Hippocampal formation (tissue), 2 donors: ENCODE results near the gene MT1M.
A peak's percentile ranks its signal among the peaks of the same experiment; 100 is the strongest.
"Not testable (repeated sequence)": the region's sequence is repeated elsewhere in the genome, so short reads cannot be mapped to it uniquely, and the experiment has no call there.

Experiments used
- DNase-seq, 2 donors: peaks; one replicate each; lab custom pipeline; 2025; lab: John Stamatoyannopoulos, UW

The MT1M gene

DNA sequence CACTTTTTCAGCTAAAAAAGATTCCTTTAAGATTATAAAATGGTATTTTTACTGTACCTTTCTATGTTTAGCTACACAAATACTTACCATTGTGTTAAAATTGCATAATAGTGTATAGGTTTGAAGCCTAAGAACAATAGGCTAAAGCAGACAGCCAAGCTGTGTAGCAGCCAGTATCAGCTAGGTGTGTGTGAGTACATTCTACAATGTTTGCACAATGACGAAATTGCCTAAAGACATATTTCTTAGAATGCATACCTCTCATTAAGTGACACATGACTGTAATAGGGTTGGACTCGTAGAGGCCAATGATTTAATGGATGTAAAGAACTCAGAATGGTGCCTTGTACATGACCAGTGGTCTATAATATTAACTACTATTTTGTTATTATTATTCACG, 17.4 kb downstream of the MT1M start:
- DNase-seq: no peak

DNA sequence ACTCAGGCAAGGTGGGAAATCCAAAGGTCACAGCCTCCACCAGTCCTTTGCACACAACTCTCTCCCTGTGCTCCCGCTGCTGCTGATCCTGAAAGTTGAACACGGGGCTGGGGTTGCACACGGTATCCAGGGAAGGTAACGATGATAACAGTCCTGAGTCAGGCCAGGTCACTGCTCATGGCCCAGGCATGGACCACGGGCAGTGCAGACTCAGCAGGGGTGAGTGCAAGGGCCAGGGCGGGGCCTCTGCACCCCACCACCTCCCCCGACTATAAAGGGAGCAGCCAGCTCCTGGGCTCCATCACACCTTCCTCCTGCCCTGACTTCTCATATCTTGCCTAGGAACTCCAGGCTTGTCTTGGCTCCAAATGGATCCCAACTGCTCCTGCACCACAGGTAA, 19.1 kb downstream of the MT1M start, which contains the start of gene MT1B:
Gene MT1B (plus strand): TSS at position 301 of the 400 bp plus-strand sequence. CDS start 68 bp downstream, at position 369.
- no peak for DNase-seq

DNA sequence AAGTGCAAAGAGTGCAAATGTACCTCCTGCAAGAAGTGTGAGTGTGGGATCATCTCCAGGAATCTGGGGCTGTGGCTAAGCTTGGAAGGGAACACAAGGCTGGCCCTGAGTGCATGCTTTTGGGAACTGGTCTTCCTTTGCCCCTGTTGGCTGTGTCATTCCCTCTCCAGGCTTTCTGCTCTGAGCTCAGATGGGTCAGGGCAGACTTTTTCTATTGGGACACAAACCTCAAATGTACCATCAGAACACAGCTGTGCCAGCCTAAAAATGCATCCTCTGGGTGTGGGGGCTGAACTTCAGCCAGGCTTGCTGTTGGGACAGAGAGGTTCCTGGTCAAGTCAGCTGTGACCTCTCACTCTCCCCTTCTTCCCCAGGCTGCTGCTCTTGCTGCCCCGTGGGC, 20.1 kb downstream of the MT1M start:
- DNase-seq: no peak

DNA sequence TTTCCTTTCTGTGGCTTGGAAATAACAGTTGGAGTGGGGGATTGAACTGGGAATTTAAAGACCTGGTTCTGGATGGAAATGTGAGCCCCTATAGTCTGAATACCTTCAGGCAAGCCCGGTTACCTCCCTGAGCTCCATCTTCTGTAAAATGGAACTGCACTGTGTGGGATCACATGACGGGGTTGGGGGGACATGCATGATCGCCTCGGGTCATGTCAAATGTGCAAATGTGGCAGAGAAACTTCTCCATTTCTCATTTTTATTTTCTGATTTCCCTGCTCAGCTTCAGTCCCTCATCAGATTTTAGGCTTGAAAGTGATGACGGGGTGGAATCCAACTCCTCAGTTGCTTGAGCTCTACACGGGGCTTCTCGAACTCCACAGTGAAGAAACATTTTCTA, 20.8 kb downstream of the MT1M start:
- DNase-seq: no peak

DNA sequence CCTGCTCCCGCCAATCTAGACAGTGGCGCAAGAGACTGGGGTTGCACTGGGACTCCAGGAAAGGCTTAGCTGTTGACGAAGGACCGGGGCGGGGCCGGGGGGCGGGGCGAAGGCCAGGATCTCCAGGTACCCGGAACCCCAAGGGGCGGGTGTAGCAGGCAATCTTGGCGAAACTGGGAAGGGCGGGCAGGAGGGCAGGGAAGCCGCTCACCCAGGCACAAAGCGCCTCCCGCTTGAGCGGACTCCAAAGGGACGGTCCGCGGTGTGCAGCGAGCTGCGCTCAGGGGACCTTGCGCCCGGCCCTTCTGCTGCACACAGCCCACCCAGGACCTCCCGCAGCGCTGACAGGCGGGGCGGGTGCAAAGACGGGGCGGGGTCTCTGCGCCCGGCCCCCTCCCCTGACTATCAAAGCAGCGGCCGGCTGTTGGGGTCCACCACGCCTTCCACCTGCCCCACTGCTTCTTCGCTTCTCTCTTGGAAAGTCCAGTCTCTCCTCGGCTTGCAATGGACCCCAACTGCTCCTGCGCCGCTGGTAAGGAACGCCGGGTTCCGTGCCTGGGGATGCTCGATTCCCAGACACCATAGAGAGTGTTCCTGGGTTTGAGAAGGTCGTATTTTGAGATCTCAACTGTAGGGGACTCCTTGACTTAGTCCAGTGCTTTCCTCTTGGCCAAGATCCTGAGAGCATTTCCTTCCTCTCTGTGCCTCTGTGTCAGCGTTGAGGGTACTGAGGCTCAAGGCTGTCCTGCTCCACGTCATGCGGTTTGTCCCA, 25.3 kb downstream of the MT1M start, which contains the start of gene MT1F:
Gene MT1F (plus strand): TSS at position 405 of the 772 bp plus-strand sequence. CDS start 100 bp downstream, at position 505.
- peak in 1 of 2 donors; percentile 51 for DNase-seq

DNA sequence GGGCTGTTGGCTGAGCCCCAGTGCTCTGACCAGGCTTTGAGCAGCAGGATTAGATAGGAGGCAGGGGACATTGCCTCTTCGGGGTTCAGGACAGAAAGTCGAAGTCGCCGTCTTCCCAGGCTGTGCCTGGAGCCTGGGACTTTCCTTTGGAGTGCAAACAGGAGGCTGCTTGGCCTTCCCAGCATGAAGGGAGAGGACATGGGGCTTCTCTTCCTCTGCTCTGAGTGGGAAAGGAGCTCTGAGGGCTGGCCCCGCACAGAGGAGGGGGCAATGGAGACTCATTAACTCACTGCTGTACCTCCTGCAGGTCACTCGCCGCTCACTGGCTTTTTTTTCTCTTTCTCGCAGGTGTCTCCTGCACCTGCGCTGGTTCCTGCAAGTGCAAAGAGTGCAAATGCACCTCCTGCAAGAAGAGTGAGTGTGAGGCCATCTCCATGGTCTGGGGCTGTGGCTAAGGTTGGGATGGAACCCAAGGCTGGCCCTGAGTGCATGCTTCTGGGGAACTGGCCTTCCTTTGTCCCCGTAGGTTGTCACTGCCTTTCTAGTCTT, 25.9 kb downstream of the MT1M start:
- DNase-seq: no peak

DNA sequence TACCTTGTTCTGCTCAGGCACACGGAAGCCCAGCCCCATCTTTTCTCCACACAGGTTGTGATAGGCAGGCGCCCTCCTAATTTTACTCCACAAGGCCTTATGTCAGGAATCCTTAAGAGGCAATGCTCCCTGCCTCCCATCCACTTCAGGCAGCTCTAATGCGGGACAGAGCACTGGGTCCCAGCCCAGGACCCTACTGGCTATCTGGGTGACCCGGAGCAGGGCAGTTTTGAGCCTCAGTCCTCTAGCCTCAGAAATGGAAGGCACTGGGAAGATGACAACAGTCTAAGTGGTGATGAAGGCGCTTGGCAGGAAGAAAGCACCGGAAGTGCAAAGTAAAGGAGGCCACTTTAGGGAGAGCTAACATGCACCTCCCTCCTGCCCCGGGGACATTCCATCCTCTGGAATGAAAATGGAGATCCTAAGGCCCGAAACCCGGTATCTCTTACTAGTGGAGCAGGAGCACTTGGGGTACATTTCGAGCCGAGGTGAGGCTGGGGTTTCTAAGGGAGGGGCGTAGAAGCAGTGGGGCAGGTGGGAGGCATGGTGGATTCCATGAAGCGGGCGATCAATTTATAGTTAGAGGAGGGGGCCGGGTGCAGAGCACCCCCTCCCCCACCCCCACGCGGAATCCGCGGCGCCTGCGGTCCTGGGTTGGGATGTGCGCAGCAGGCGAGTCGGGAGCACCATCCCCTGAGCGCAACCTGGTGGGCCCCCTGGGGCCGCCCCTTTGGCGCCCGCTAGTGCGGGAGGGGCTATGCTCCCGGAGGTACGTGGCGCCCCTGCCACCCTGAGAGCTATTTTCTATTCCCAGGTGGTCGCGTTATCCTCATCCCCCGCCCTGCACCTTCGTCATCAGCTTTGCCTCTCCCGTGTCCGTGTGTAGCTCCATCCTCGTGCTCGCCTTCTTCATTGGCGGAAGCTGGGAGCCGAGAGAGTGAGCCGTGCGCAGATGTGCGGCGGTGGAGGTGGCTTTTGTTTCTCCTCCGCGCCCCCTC, 30.2 kb downstream of the MT1M start:
- DNase-seq: no peak

DNA sequence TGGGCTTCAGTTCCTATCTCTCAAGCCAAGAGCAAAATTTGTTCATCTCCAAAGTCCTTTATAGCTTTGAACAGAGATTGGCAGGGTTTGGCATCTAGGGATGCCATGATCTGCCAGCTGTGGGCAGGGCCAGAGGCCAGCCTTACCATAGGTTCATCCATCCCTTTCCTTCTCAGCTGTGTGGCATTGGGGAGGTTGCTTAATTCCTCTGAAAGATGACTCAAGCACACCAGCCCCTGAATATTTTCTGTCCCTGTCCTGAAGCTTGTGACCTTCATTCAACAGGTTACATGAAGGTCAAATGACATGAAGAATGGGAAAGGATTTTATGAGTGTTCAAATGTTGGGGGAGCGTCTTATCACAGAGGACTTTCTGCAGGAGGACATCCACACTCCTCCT, 32.0 kb downstream of the MT1M start:
- no peak for DNase-seq

DNA sequence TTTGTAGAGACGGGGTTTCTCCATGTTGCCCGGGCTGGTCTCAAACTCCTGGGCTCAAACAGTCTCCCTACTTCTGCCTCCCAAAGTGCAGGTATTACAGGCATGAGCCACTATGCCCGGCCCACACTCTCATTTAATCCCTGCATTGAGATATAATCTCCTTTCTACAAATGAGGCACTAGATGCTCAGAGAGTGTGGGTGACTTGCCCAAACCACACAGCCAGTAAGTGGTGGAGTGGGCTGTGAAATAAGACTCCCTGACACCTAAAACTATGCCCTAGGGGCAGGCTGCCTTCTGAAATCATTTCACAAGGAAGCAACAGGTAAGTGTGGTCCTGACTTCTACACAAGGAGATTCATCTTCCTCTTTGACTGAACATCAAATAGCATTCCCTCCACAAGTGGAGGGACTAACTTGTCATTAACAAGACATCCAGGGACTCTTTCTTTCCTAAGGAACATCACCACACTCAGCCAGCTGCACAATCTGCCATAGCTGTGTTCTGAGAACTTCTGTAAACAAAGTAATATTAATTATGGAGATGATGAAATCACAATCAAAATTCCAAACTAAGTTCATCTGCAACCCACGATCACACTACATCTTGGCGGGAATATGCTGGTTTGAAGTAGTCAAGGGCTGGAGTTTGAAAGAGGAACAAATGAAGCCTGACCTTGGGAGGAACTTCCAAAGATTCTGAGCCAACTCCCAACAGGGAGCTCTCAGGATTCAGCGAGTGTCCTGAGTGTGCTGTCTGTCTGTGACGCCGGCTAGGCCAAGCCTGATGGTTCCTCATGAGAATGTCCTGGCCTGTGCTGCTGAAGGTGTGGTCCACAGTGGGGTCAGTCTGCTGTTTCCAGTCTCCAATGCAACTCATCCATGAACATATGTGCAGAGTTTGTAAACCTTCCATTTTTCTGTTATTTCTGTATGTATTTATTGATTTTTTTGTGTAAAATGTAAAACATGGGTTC, 33.1 kb downstream of the MT1M start:
- DNase-seq: not testable (repeated sequence)

DNA sequence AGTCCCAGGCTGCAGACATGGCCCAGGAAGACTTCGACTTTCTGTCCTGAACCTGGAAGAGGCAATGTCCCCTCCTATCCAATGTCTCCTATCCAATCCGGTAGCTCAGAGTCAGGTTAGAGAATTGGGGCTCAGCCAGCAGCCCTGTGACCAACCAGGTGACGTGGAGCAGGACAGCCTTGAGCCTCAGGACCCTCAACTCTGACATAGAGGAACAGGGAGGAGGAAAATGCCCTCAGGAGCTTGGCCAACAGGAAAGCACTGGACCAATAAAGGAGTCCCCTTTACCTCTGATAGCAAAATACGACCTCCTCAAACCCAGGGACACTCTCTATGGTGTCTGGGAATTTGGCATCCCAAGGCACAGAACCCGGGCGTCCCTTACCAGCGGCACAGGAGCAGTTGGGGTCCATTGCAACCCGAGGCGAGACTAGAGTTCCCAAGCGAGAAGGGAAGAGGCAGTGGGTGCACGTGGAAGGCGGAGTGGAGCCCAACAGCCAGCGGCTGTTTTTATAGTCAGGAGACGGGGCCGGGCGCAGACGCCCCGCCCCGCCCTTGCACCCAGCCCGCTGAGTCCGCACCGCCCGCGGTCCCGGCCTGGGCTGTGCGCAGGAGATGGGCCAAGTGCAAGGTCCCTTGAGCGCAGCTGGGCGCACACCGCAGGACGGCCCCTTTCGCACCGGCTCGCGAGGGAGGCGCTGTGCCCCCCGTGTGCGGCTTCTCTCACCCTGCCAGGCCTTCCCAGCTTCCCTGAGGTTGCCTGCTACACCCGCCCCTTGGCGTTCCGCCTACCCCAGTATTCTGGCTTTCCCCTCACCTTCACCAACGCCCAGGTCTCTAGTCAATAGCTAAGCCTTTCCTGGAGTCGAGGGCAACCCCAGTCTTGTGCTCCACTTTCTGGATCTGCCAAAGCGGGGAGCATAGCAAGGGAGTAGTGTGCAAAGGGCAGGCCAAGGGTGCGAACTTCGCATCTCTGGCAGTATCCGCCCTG, 35.4 kb downstream of the MT1M start, which contains the start of gene MT1G:
Gene MT1G (minus strand): TSS at position 485 of the 991 bp plus-strand sequence. CDS start 72 bp downstream, at position 413.
- peak in 1 of 2 donors; percentile 18 for DNase-seq

DNA sequence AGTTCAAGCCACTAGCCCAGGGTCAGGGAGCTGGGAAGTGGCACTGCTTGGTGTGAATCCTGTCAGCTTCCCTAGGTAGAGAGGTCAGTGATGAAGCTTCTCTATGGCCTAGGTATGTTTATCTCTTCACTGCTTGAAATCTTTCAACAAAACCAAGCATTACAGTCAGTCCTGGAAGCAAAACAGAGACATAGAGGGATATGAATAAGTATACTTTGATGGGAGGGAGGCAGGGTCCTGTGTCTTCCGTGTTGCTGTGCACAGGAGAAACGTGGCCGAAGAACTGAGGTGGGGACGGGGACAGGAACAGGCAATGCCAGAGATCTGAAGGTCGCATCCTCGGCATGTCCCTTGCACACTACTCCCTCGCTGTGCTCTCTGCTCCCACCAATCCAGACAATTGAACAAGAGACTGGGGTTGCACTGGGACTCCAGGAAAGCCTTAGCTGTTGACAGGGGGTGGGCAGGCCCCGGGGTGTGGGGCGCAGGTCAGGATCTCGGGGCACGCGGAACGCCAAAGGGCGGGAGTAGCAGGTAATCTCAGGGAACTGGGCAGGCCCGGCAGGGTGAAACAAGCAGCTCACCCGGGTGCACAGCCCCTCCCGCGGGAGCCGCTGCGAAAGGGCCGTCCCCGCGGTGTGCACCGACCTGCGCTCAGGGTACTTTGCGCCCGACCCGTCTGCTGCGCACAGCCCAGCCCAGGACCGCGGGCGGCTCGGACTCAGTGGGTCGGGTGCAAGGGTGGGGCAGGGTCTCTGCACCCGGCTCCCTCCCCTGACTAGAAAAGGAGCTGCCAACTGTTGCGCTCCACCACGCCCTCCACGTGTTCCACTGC, 36.8 kb downstream of the MT1M start, which contains the start of gene MT1H:
Gene MT1H (plus strand): TSS at position 810 of the 835 bp plus-strand sequence. CDS start 71 bp downstream, outside the sequence.
- DNase-seq: no peak

DNA sequence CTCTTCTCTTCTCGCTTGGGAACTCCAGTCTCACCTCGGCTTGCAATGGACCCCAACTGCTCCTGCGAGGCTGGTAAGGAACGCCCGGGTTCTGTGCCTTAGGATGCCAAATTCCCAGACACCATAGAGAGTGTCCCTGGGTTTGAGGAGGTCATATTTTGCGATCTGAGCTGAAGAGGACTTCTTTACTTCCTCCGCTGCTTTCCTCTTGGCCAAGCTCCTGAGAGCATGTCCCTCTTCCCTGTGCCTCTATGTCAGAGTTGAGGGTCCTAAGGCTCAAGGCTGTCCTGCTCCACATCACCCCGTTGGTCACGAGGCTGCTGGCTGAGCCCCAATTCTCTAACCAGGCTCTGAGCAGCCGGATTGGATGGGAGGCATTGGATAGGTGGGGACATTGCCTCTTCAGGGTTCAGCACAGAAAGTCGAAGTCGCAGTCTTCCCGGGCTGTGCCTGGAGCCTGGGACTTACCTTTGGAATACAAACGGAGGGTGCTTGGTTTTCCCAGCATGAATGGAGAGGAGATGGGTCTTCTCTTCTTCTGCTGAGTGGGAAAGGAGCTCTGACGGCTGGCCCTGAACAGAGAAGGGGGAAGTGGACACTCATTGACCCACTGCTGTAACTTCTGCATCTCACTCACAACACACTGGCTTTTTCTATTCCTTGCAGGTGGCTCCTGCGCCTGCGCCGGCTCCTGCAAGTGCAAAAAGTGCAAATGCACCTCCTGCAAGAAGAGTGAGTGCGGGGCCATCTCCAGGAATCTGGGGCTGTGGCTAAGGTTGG, 37.6 kb downstream of the MT1M start:
- no peak for DNase-seq

DNA sequence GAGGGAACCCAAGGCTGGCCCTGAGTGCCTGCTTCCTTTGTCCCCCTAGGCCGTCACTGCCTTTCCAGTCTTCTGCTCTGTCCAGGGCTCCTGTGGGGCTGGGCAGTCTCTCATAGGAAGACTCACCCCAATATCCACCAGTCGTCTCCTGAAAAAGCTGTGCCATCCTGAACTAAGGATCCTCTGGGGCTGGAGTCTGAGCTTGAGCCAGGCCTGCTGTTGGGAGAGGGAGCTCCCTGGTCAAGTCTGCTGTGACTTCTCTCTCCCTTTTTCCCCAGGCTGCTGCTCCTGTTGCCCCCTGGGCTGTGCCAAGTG, 38.1 kb downstream of the MT1M start:
- no peak for DNase-seq

DNA sequence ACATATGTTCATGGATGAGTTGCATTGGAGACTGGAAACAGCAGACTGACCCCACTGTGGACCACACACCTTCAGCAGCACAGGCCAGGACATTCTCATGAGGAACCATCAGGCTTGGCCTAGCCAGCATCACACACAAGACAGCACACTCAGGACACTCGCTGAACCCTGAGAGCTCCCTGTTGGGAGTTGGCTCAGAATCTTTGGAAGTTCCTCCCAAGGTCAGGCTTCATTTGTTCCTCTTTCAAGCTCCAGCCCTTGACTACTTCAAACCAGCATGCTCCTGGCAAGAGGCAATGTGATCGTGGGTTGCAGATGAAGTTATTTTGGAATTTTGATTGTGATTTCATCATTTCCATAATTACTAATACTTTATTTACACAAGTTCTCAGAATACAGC, 39.2 kb downstream of the MT1M start:
- DNase-seq: not testable (repeated sequence)

DNA sequence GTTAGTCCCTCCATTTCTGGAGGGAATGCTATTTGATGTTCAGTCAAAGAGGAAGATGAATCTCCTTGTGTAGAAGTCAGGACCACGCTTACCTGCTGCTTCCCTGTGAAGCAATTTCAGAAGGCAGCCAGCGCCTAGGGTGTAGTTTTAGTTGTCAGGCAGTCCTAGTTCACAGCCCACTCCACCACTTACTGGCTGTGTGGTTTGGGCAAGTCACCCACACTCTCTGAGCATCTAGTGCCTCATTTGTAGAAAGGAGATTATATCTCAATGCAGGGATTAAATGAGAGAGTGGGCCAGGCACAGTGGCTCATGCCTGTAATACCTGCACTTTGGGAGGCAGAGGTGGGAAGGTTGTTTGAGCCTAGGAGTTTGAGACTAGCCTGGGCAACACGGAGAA, 39.7 kb downstream of the MT1M start:
- not testable (repeated sequence) for DNase-seq

DNA sequence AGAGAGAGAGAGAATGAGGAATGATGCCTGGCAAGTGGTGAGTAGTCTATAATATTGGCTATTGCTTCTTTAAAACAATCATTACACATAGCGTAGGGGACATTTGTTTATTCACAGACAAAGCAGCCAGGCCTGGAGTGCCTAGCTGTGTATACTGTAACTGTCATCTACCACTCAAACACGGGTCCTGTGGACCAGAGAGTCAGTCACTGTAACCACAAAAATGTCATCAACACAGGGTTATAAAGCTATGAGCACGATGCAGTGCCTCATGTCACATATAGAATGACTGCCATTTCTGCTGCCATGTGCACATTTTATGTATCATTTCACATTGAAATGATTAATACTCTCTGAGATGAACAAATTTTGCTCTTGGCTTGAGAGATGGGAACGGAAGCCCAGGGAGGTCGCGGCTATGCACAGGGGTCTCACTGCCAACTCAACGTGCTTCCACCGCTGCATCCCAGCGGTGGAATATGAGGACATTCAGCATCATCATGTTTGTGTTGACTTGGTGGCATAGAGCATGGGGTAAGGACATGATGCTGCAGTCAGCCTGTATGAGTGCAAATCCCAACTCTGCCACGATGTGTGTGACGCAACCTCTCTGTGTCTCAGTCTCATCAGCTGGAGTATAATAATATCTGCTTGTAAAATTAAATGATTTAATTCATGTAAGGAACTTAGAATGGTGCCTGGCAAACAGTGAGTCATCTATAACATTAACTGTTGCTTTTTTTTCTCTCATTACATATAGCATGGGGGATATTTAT, 40.5 kb downstream of the MT1M start:
- DNase-seq: no peak

DNA sequence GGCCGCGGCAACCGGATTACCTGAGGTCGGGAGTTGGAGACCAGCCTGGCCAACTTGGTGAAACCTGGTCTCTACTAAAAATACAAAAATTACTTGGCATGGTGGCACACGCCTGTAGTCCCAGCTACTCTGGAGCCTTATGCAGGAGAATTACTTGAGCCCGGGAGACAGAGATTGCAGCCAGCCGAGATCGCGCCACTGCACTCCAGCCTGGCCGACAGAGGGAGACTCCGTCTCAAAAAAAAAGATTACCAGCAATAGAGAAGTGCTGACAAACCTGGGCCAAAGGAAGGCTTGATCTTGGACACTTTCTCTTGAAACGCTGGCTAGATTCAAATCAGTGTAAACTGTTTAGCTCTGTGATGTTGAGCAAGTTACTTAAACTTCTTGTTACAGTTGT, 41.5 kb downstream of the MT1M start:
- DNase-seq: no peak
